Measurements from ENCODE around the gene USPL1. TPM values are rescaled to one million over a fixed set of nuclear protein-coding genes. Genes with fewer than 3 reads are reported as not detected.

USPL1 gene
- polyA plus RNA-seq, 1 donor (not counting 4 experiments of a cell fraction or from before 2014, with no cell fraction given) = 12.3 TPM

- H2AFZ ChIP-seq (ENCODE audit: control insufficient read depth, low read length) = no peak overlapping the region
- DNase-seq (ENCODE audit: low read depth, low spot score) = no peak
- H3K4me2 ChIP-seq (ENCODE audit: control insufficient read depth, extremely low read depth, insufficient read depth, low read depth, low read length) = no peak overlapping the region
- dilution Hi-C loops (cut with MboI; ENCODE audit: extremely low pct_ligation_motif_present, low sequenced_read_pairs) = no loop called here
- no peaks in the 10 kb centered on the region for H3K9me3 ChIP-seq (ENCODE audit: control insufficient read depth, low read depth, low read length)
- TF ChIP-seq CTCF (optimal IDR thresholded peaks at IDR 0.05 in 1 of 3, IDR thresholded peaks at IDR 0.05 in 1 of 3, conservative IDR thresholded peaks at IDR 0.05 in 1 of 3; ENCODE audit: extremely low read depth in 1 of 3, insufficient read depth in 2 of 3, low read length in 3 of 3) (no peak), EZH2 (IDR thresholded peaks at IDR 0.05; ENCODE audit: low read length) (no peak)
- no peak for FAIRE-seq
- no peaks in the 10 kb centered on the region for H3K36me3 ChIP-seq (ENCODE audit: control insufficient read depth in 2 of 2, extremely low read depth in 1 of 2, insufficient read depth in 2 of 2, low read length in 2 of 2)
- no peak overlapping the region for H3K27ac ChIP-seq (ENCODE audit: control insufficient read depth, insufficient read depth, low read length)
- no peak overlapping the region for H3K4me3 ChIP-seq (ENCODE audit: control insufficient read depth in 2 of 3, extremely low read depth in 1 of 3, insufficient read depth in 2 of 3, low read depth in 1 of 3, low read length in 3 of 3)
- no peaks in the 10 kb centered on the region for H3K9me1 ChIP-seq (ENCODE audit: control insufficient read depth, extremely low read depth, insufficient read depth, low read length)
- no peak overlapping the region for H3K9ac ChIP-seq (ENCODE audit: control insufficient read depth, extremely low read depth, insufficient read depth, low read length)
- no peaks in the 10 kb centered on the region for H4K20me1 ChIP-seq (ENCODE audit: control insufficient read depth, extremely low read depth, insufficient read depth, low read length)
- H3K27me3 ChIP-seq (ENCODE audit: control insufficient read depth, extremely low read depth, insufficient read depth, low read length) = no peaks in the 10 kb centered on the region
- H3K79me2 ChIP-seq (ENCODE audit: control insufficient read depth, insufficient read depth, low read length) = no peaks in the 10 kb centered on the region
- peaks cover 4% of the 10 kb centered on the region for H3K4me1 ChIP-seq (ENCODE audit: control insufficient read depth, extremely low read depth, insufficient read depth, low read length)
These were observed 53.6 kb downstream of the USPL1 start for GRCh38 chr13:30671271-30671815.

- H3K4me2 ChIP-seq (ENCODE audit: control insufficient read depth, extremely low read depth, insufficient read depth, low read depth, low read length) = peak overlapping the region; percentile 72
- no peak overlapping the region for H3K27ac ChIP-seq (ENCODE audit: control insufficient read depth, insufficient read depth, low read length)
- peaks cover 4% of the 10 kb centered on the region for H3K4me1 ChIP-seq (ENCODE audit: control insufficient read depth, extremely low read depth, insufficient read depth, low read length)
- TF ChIP-seq EZH2 (IDR thresholded peaks at IDR 0.05; ENCODE audit: low read length) (no peak), CTCF (optimal IDR thresholded peaks at IDR 0.05 in 1 of 3, IDR thresholded peaks at IDR 0.05 in 1 of 3, conservative IDR thresholded peaks at IDR 0.05 in 1 of 3; ENCODE audit: extremely low read depth in 1 of 3, insufficient read depth in 2 of 3, low read length in 3 of 3) (peak in 2 of 3 experiments; percentile 53 to 65)
- H3K9me3 ChIP-seq (ENCODE audit: control insufficient read depth, low read depth, low read length) = no peaks in the 10 kb centered on the region
- H2AFZ ChIP-seq (ENCODE audit: control insufficient read depth, low read length) = peak overlapping the region; percentile 87
- peak overlapping the region; percentile 34 to 73 (median 57) for H3K4me3 ChIP-seq (ENCODE audit: control insufficient read depth in 2 of 3, extremely low read depth in 1 of 3, insufficient read depth in 2 of 3, low read depth in 1 of 3, low read length in 3 of 3)
- no peaks in the 10 kb centered on the region for H3K36me3 ChIP-seq (ENCODE audit: control insufficient read depth in 2 of 2, extremely low read depth in 1 of 2, insufficient read depth in 2 of 2, low read length in 2 of 2)
- dilution Hi-C loops (cut with MboI; ENCODE audit: extremely low pct_ligation_motif_present, low sequenced_read_pairs) = no loop called here
- DNase-seq (ENCODE audit: low read depth, low spot score) (peak; percentile 49), FAIRE-seq (peak; percentile 29)
- H4K20me1 ChIP-seq (ENCODE audit: control insufficient read depth, extremely low read depth, insufficient read depth, low read length) = no peaks in the 10 kb centered on the region
- peak overlapping the region; percentile 64 for H3K9ac ChIP-seq (ENCODE audit: control insufficient read depth, extremely low read depth, insufficient read depth, low read length)
- H3K9me1 ChIP-seq (ENCODE audit: control insufficient read depth, extremely low read depth, insufficient read depth, low read length) = no peaks in the 10 kb centered on the region
- no peaks in the 10 kb centered on the region for H3K27me3 ChIP-seq (ENCODE audit: control insufficient read depth, extremely low read depth, insufficient read depth, low read length)
- no peaks in the 10 kb centered on the region for H3K79me2 ChIP-seq (ENCODE audit: control insufficient read depth, insufficient read depth, low read length)
These were observed 56.2 kb downstream of the USPL1 start for GRCh38 chr13:30673669-30674521.

Data from keratinocyte (primary cell).